ENCODE data around the gene ADAMTS14.

DNA sequence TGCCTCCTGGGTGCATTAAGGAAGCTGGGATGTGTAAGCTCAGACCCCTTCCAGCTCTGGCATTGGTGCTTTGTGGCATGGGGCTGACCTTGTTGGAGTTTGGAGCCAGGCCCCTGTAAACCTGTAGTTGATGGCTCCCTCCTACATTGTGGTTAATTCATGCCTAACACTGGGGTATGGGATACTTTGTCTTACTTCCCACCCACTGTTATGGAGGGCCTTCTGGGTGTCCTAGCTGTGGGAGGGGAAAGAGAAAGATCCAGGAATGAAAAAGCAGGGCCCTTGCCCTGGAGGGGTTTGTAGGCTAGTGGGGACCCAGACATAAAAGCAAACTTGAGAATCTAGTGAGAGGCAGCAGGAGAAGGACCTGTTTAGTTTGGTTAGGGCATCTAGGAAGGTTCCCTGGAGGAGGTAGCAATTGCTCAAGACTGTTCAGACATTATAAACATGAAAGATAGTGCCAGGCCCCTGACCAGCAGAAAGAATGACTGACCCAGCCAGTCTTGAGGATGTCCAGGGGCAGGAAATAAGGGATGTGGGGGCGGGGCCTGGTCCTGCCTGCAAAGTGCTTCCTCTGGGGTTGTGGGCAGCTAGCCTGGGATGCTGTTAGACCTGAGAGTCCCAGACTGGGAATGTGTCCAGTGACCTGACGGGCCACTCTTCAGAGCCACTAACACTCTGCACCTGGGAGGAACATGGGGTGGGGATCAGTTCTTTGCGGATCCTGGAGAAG, 6.6 kb downstream of the ADAMTS14 start:
- TF ChIP-seq POLR2A (IDR thresholded peaks at IDR 0.05) (no peak), CTCF (IDR thresholded peaks at IDR 0.05) (no peak), EP300 (IDR thresholded peaks at IDR 0.05) (no peak), POLR2AphosphoS5 (IDR thresholded peaks at IDR 0.05) (no peak)
